ENCODE measurements around the gene LRIT1. TPM values are rescaled to one million over a fixed set of nuclear protein-coding genes. Genes with fewer than 3 reads are reported as not detected.

LRIT1 gene
- polyA plus RNA-seq, 5 donors, result not detected

GRCh38 chr10:84214046-84214572 lies 27.2 kb downstream of the LRIT1 start:
- DNase-seq, result no peak

- DNase-seq, result no peak
These were observed 28.3 kb downstream of the LRIT1 start for GRCh38 chr10:84213076-84213475.

- DNase-seq, result no peak
These were observed 29.3 kb downstream of the LRIT1 start for GRCh38 chr10:84212014-84212413.

- DNase-seq, result no peak
These were observed 29.8 kb downstream of the LRIT1 start for GRCh38 chr10:84211566-84211965.

DNA sequence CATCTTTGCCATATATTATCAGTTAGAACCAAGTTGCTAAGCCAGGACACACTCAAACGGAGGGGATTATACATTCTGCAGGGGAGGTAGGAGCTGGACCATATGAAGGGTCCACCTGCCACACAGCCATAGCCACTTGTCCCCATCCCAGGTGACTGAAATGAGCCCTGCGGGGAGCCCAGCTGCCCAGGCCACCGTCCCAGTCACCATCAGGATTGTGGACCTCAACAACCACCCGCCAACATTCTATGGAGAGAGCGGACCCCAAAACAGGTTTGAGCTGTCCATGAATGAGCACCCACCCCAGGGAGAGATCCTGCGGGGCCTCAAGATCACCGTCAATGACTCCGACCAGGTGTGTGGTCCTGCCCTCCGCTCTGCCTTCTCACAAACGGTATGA lies 33.3 kb downstream of the LRIT1 start:
- no peak for DNase-seq

DNA sequence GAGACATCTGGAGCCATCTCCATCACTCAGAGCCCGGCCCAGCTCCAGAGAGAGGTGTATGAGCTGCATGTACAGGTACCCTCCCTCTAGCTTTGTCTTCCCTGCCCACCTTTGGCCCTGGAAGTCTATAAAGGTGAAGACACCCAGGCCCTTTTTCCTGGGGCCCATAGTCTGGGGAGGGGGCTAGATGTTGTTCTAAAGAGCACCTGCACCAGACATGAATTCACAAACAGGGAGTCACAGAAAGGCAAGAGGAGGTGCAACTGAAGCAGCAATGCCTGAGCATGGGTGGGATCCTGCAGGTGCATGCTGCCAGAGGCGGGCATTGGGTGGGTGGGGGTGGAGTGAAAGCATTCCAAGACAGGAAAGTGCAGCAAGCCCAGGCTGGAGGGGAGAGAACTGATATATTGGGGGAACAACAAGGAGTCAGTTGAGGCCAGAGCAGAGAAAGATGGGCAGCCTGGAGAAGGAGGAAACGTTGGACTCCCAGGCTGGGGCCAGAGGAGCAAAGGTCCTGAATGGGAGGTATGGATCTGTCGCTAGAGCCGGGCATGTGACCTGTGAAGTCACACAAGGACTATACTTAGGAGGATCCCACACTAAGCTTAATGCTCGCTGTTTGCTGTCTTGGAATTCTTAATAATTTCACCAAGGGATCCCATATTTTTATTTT lies 35.4 kb downstream of the LRIT1 start:
- no peak for DNase-seq

DNA sequence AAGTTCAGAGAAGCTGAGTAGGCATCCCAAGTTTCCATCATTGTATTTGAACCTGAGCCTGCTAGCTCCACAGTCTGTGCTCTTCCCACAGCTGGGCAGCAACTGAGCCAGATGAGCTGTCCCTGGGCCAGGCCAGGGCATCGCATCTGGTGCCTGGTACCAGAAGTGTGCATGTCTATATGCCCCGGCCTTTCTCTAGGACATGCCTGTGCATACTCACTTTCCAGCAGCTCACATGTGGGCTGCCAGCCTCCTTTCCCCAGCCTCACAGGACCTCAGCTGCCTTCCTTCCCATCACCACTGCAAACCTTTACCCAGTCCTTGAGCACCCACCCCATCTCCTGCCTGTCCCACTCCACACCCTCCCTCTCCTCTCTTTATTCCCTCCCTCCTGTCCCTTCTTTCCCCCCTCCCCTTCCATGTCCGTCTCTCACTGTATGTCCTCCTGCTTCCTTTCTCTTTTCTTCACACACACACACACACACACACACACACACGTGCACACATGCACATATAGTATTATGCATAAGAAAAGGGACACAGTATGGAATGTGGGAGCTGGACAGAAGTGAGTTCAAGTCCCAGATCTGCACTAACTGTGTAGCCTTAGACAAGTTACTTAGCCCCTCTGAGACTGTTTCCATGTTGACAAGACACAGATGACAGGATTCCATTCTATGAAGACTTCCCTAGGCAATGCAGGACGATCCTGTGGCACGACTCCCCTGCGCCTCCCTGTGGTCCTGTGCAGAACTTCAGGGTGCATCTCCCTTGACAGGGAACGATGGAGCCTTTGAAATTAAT lies 36.1 kb downstream of the LRIT1 start:
- no peak for DNase-seq

DNA sequence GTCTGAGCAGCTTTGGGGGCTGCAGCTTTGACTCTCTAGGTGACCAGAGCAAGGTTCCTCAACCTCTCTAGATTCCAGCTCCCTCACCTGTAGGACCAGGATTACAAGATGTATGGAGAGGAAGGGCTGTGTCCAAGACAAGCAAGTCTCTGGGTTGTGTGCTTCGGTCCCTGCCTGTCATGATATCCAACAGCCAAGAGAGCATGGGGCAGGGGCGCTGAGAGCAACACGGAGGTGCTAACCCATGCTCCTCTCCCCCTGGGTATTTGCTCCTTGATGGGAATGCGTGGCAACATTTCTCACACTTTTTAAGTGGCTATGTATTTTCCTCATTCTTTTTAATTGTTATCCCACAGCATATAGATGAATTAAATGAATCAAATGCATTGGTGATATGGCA lies 36.7 kb downstream of the LRIT1 start:
- no peak for DNase-seq

GRCh38 chr10:84204122-84204521 lies 37.2 kb downstream of the LRIT1 start:
- no peak for DNase-seq

GRCh38 chr10:84202349-84202748 lies 39.0 kb downstream of the LRIT1 start:
- DNase-seq, result no peak

GRCh38 chr10:84201682-84202081 lies 39.7 kb downstream of the LRIT1 start:
- no peak for DNase-seq

- no peak for DNase-seq
These were observed 40.1 kb downstream of the LRIT1 start for GRCh38 chr10:84201244-84201606.

DNA sequence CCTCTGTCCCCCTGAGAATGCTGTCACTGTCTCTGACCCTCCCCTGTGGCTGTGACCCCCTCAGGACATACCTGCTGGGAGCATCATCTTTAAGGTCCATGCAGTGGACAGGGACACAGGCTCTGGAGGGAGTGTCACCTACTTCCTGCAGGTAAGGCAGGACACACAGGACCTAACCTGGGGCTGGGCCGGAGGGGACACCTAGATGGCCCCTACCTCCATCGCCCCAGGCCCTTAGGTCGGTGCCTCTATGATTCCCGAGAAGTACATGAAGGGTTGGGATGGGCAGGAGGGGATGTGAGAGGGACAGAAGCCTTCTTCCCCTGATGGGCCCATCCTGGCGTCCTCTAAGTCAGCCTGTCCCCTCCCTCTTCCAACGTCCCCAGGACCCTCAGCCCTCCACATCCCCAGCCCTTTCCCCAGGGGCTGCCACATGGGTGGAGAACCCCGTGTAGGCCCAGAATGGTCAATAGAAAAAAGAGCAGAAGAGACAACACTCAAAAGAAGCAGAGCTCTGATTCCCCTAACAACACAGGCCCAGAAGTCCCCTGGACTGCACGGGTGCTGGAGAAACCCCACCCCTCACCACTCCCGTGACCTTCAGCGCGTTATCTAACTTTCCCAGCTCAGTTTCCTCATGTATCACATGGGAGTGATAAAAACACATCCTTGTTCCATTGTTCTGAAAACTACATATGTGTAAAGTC lies 40.7 kb downstream of the LRIT1 start:
- DNase-seq, result no peak

GRCh38 chr10:84198206-84198915 lies 43.0 kb downstream of the LRIT1 start:
- no peak for DNase-seq

- DNase-seq, result no peak
These were observed 43.7 kb downstream of the LRIT1 start for GRCh38 chr10:84197643-84198042.

DNA sequence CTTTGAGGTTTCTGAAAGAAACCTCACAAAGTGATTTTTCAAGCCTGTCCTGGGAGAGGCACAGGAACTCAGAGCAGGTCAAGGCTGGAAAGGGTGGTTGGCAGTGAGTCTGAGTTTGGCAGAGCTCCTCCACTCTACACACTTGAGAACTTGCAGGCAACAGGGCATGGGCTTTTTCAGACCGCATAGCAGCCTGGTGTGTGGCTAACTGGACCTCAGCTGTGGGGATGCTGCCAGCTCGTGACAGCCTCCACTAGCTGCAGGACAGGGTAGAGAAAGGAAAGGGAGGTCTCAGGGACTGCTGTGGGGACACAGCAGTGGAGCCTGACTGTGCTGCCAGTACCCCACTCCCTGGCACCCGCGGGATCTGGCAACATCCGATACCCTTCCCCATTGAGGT lies 44.4 kb downstream of the LRIT1 start:
- DNase-seq, result no peak

DNA sequence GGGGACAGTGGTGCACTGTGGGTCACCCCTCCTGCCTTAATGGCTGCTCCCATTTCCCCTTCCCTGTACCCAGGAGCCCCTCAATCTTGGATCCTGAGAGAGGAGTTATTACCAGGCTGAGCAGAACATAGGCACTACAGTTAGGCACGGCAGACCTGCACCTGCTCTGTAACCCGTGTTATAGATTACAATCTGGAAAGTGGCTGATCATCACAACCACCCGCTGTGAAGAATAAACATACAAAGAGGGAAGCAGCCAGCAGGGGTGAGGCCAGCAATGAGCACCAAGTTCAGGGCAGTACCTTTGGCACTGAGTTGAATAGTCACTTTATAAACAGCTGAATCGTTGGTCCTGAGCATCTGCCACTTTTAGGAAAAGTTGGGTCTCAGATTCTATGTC lies 45.3 kb downstream of the LRIT1 start:
- DNase-seq, result no peak

DNA sequence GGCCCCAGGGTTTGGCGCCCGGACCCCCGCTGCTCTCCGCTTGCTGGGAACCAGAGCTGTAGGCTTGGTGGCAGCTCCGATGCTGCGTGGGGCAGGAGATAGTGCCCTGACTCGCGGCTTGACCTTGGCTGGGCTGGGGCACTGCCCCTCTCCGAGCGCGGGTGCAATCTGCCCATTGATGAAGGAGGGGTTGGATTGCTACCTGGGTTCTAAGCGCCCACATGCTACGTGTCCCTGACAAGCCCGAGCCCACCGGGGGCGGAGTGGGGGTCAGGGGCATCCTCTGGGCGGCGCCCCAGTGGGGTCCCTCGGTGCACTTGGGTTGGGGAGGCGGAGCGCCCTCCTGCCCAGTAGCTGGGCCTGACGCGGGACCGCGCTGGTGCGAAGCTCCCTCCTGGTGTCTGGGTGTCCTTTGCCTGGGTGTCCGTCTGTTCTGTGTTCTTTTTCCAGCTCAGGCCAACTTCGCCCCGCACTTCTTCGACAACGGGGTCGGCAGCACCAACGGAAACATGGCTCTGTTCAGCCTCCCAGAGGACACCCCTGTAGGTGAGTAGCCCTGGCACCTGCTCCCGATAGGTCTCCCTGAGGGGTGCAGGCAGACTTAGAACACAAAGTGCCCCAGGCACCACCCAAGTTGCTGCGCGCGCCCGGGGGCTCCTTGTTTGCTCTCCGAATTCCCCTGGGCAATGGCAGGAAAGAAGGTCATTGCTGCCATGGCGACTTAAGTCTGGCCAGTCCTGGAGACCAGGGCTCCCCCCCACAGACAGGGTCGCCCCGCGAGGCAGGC lies 46.1 kb downstream of the LRIT1 start:
- DNase-seq, result no peak

DNA sequence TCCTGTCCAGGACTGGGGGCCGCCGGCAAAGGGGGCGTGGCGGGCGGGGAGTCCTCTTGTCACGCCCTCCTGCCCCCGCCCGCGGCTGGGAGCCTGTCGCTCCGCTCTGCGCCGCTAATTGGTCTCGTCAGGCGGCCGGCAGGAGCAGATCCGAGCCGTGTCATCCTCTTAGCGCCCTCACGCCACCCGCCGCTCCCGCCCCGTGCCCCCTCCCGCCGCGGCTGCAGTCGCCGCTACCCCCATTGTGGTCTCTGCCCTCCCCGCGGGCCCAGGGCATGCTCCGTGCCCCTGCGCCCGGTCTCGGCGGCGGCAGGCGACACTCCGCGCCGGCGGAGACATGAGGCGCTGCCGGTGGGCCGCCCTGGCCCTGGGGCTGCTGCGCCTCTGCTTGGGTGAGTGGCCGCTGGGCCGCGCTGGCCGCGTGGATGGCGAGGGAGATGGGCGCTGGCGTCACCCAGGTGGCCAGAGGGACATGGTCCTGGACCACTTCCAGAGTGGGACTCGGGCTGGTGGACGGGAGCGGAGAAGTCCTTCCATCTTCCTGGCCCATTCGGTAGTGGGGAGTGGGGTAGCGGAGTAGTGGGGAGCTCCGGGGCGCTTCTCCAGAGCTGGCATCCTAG lies 46.8 kb downstream of the LRIT1 start, which contains the start of gene CDHR1:
Gene CDHR1, plus strand, starts transcription at position 114 of the 620 bp plus-strand sequence. Its CDS starts 224 bp downstream, at position 338.
- DNase-seq, result no peak

- no peak for DNase-seq
These were observed 47.4 kb downstream of the LRIT1 start for GRCh38 chr10:84193846-84194423.
